Tibial artery (tissue), 4 donors: ENCODE results near the gene INPP5A.

ENCODE experiments used
- DNase-seq, 2 donors: peaks; one replicate each; pipeline ENCODE4 v3.0.0-alpha.2; 2019
- H3K27ac ChIP-seq, 2 donors: fragments of 200-600 bp; sonication (generic) in 1 of 2; 1 replicate in 1 of 2; 2 replicates in 1 of 2; pipeline ENCODE4 v1.5.1; 2018 to 2019; ENCODE audit warnings: mild to moderate bottlenecking in 1 of 2
- H3K27me3 ChIP-seq, 2 donors: fragments of 200-600 bp; sonication (generic) in 1 of 2; one replicate each; pipeline versions ENCODE4 v1.5.1 to v1.6.0; 2016 to 2019
- H3K36me3 ChIP-seq, 3 donors: fragments of 200-600 bp; sonication (generic) in 2 of 3; one replicate each; pipeline ENCODE4 v1.5.1; 2016 to 2019; ENCODE audit warnings: mild to moderate bottlenecking in 2 of 3
- H3K4me1 ChIP-seq, 4 donors: fragments of 200-600 bp; sonication (generic) in 2 of 4; 1 replicate in 3 of 4; 2 replicates in 1 of 4; pipeline ENCODE4 v1.5.1; 2016 to 2019
- H3K4me3 ChIP-seq, 2 donors: fragments of 200-600 bp; sonication (generic) in 1 of 2; 1 replicate in 1 of 2; 2 replicates in 1 of 2; pipeline ENCODE4 v1.5.1; 2018 to 2019; ENCODE audit warnings: mild to moderate bottlenecking in 2 of 2
- H3K9me3 ChIP-seq, 3 donors: fragments of 200-600 bp; sonication (generic) in 1 of 3; one replicate each; pipeline ENCODE4 v1.5.1; 2016 to 2019
- intact Hi-C: fragments of 100-400 bp; cut with DNase I; formaldehyde crosslinking; loops from one replicate; pipeline ENCODE4 v1.15.0; 2023; ENCODE audit warnings: low total_unique reads
- TF ChIP-seq, protein P1 (sequence below), 2 experiments: fragments of 200-600 bp in 1 of 2; fragments of 450-650 bp in 1 of 2; IDR thresholded peaks; one replicate each; pipeline ENCODE4 v1.5.1; 2017 to 2019; ENCODE audit warnings: antibody characterized with exemption in 2 of 2, mild to moderate bottlenecking in 1 of 2, moderate library complexity in 1 of 2

The INPP5A gene

GRCh38 chr10:132637477-132638129 is 100.0 kb downstream of the INPP5A start:
- TF ChIP-seq, protein P1, sequence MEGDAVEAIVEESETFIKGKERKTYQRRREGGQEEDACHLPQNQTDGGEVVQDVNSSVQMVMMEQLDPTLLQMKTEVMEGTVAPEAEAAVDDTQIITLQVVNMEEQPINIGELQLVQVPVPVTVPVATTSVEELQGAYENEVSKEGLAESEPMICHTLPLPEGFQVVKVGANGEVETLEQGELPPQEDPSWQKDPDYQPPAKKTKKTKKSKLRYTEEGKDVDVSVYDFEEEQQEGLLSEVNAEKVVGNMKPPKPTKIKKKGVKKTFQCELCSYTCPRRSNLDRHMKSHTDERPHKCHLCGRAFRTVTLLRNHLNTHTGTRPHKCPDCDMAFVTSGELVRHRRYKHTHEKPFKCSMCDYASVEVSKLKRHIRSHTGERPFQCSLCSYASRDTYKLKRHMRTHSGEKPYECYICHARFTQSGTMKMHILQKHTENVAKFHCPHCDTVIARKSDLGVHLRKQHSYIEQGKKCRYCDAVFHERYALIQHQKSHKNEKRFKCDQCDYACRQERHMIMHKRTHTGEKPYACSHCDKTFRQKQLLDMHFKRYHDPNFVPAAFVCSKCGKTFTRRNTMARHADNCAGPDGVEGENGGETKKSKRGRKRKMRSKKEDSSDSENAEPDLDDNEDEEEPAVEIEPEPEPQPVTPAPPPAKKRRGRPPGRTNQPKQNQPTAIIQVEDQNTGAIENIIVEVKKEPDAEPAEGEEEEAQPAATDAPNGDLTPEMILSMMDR (IDR thresholded peaks at IDR 0.05), result peak; percentile 72 to 76
- peak overlapping the region; percentile 0 to 1 for H3K4me3 ChIP-seq
- peak overlapping the region in 1 of 2 donors; percentile 41 for H3K27ac ChIP-seq
- no peak for DNase-seq
- peaks cover 0 to 69% (median 34%) of the 10 kb centered on the region in 4 donors for H3K4me1 ChIP-seq
- H3K36me3 ChIP-seq, result no peaks in the 10 kb centered on the region
- no peaks in the 10 kb centered on the region for H3K27me3 ChIP-seq
- intact Hi-C loops, result loop anchor here (2.0 to 10.0 kb wide), 4 partner anchors 63 to 179 kb away; partner anchors contain the start of gene INPP5A
- H3K9me3 ChIP-seq, result no peaks in the 10 kb centered on the region

DNA sequence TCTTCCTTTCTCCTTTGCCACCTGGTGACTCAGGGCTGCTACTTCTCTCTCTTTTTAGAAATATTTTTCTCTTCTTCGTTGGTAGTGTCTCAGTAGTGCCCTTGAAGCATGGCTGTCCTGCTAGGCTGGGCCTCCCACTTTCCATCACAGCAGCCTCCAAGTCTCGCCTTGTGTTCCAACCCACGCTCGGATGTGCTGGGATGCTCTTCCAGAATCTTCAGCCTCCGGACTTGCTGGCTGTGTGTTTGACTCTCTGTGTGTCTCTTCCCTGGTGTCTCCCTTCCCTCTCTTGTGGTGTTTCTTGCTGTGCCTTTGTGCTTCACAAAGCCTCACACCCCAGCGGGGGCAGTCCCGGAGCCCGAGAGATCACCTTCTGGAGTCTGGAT is 100.5 kb downstream of the INPP5A start:
- Histone ChIP-seq H3K4me3 (no peak overlapping the region), H3K4me1 (peaks cover 0 to 64% (median 29%) of the 10 kb centered on the region in 4 donors), H3K27me3 (no peaks in the 10 kb centered on the region), H3K36me3 (no peaks in the 10 kb centered on the region), H3K27ac (no peak overlapping the region), H3K9me3 (no peaks in the 10 kb centered on the region)
- no peak for DNase-seq
- intact Hi-C loops, result loop anchor here (2.0 to 10.0 kb wide), 4 partner anchors 63 to 179 kb away; partner anchors contain the start of gene INPP5A
- TF ChIP-seq, protein P1 (IDR thresholded peaks at IDR 0.05), result no peak

DNA sequence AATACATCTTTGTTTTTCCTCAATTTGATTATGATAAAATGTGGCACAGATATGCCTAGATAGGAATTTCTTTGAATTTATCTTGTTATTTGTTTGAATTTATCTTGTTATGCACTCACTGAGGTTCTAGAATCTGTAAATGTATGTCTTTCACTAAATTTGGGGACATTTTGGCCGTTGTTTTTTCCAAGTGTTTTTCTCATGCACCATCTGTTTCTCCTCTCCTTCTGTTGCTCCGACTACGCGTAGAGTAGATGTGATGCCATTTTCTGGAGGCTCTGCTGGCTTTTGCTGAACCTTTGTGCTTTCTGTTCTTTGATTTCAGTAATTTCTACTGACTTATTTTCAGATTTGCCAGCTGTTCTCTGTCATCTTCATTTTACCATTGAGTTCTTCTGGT is 101.9 kb downstream of the INPP5A start:
- H3K9me3 ChIP-seq, result no peaks in the 10 kb centered on the region
- H3K27ac ChIP-seq, result no peak overlapping the region
- DNase-seq, result no peak
- intact Hi-C loops, result loop anchor here (2.0 to 10.0 kb wide), 4 partner anchors 65 to 181 kb away; partner anchors contain the start of gene INPP5A
- peaks cover 0 to 62% (median 23%) of the 10 kb centered on the region in 4 donors for H3K4me1 ChIP-seq
- H3K36me3 ChIP-seq, result no peaks in the 10 kb centered on the region
- H3K27me3 ChIP-seq, result no peaks in the 10 kb centered on the region
- TF ChIP-seq, protein P1 (IDR thresholded peaks at IDR 0.05), result no peak
- H3K4me3 ChIP-seq, result no peak overlapping the region

GRCh38 chr10:132640326-132641125 is 102.9 kb downstream of the INPP5A start:
- no peak overlapping the region for H3K4me3 ChIP-seq

DNA sequence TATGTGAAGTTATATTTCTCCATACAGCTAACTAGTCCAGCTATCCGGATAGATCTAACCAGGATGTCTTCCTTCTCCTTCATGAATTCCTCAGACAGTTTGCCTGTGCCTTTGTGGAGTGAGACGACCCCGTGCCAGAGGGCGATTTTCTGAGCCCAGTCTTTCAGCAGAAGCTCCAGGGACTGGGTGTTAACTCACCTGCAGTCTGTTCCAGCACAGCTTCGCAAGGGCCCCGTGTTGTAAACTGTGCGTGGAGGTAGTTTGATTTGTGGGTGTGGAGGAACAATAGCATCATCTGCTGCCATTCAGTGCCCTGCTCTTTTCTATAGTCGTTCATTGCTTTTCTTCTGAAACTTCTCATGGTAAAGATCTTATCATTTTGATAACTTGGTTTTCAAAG is 103.8 kb downstream of the INPP5A start:
- no peak overlapping the region for H3K4me3 ChIP-seq
- no peaks in the 10 kb centered on the region for H3K9me3 ChIP-seq
- peaks cover 0 to 7% (median 5%) of the 10 kb centered on the region in 3 donors for H3K36me3 ChIP-seq
- peaks cover 0 to 49% (median 16%) of the 10 kb centered on the region in 4 donors for H3K4me1 ChIP-seq
- intact Hi-C loops, result loop anchor here (10.0 kb wide), 1 partner anchor 247 kb away; the partner anchor contains the start of gene PWWP2B
- no peaks in the 10 kb centered on the region for H3K27me3 ChIP-seq
- TF ChIP-seq, protein P1 (IDR thresholded peaks at IDR 0.05), result no peak
- no peak overlapping the region for H3K27ac ChIP-seq
- peak in 1 of 2 donors; percentile 27 for DNase-seq

More at GRCh38 chr10:132640326-132641125, 102.9 kb downstream of the INPP5A start:
- H3K4me1 ChIP-seq, result peaks cover 0 to 58% (median 17%) of the 10 kb centered on the region in 4 donors
- TF ChIP-seq, protein P1 (IDR thresholded peaks at IDR 0.05), result no peak
- H3K27me3 ChIP-seq, result no peaks in the 10 kb centered on the region
- no peaks in the 10 kb centered on the region for H3K9me3 ChIP-seq
- H3K36me3 ChIP-seq, result no peaks in the 10 kb centered on the region
- intact Hi-C loops, result loop anchor here (10.0 kb wide), 1 partner anchor 246 kb away; the partner anchor contains the start of gene PWWP2B
- peak in 1 of 2 donors; percentile 56 for DNase-seq
- H3K27ac ChIP-seq, result no peak overlapping the region
